Bladder microvascular endothelial cell (primary cell): ENCODE results near the gene PABPC1L2B. TPM values are rescaled to one million over a fixed set of nuclear protein-coding genes. Genes with fewer than 3 reads are reported as not detected.

Experiments used
- total RNA-seq: library from RNA; depleted of rRNA; stranded (reverse); fragments of >200 nt; gene quantifications from 2 replicates; pipeline ENCODE4 v1.2.3, GENCODE V29; 2014

PABPC1L2B gene
- not detected in 2 replicates for total RNA-seq

DNA sequence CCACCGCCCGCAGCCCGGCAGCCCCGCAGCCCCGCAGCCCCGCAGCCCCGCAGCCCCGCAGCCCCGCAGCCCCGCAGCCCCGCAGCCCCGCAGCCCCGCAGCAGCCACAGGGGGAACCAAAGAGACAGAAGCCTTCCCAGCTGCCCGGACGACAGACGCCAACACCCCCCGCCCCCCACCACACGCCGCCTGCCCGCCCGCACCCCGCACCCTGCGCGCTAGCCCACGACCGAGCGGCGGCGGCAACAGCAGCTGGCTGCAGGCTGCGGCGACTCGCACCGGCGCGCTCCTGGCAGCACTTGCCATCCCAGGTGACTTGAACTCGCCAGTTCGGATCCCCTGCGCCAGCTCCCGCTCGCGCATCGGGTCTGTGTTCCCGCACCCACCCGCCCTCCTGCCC lies at the start of gene PABPC1L2B:
PABPC1L2B (plus strand) TSS at position 207 of the 400 bp plus-strand sequence. CDS start 704 bp downstream, outside the sequence.

Other genes with a start within 250 kb of the PABPC1L2B start
- gene DMRTC1B, start 226.0 kb upstream of the PABPC1L2B start, total RNA-seq: not detected in 2 replicates
- not detected in 2 replicates for gene FAM236B, start 220.3 kb upstream of the PABPC1L2B start, total RNA-seq
- gene FAM236D, start 194.7 kb upstream of the PABPC1L2B start, total RNA-seq: not detected in 2 replicates
- not detected in 2 replicates for gene FAM236C, start 90.3 kb upstream of the PABPC1L2B start, total RNA-seq
- gene FAM236A, start 64.7 kb upstream of the PABPC1L2B start, total RNA-seq: not detected in 2 replicates
- not detected in 2 replicates for gene DMRTC1, start 59.1 kb upstream of the PABPC1L2B start, total RNA-seq
- not detected in 2 replicates for gene PABPC1L2A, start 76.6 kb downstream of the PABPC1L2B start, total RNA-seq
- 0.81 and 3.0 TPM in 2 replicates for gene NAP1L2, start 211.9 kb downstream of the PABPC1L2B start, total RNA-seq